Stomach (tissue), 9 donors: Measurements from ENCODE around the gene SNAPC4. TPM values are rescaled to one million over a fixed set of nuclear protein-coding genes. Genes with fewer than 3 reads are reported as not detected.
"Not testable (repeated sequence)": the region's sequence is repeated elsewhere in the genome, so short reads cannot be mapped to it uniquely, and the experiment has no call there.

Source experiments
- DNase-seq, 2 donors: peaks; one replicate each; pipeline versions ENCODE4 v3.0.0 to v3.0.0-alpha.2; 2013 to 2019
- H3K27ac ChIP-seq, 5 donors: fragments of 200-600 bp in 4 of 5; sonication (generic) in 4 of 5; one replicate each; pipeline ENCODE4 v1.5.1; 2013 to 2019; ENCODE audit warnings: mild to moderate bottlenecking in 1 of 5, moderate library complexity in 1 of 5
- H3K27me3 ChIP-seq, 3 donors: fragments of 200-600 bp; sonication (generic); one replicate each; pipeline ENCODE4 v1.5.1; 2017 to 2019; ENCODE audit warnings: mixed run types in 1 of 3
- H3K36me3 ChIP-seq, 4 donors: fragments of 200-600 bp; sonication (generic); 1 replicate in 3 of 4; 2 replicates in 1 of 4; pipeline ENCODE4 v1.5.1; 2016 to 2019
- H3K4me1 ChIP-seq, 4 donors: fragments of 200-600 bp; sonication (generic); one replicate each; pipeline ENCODE4 v1.5.1; 2016 to 2019
- H3K4me3 ChIP-seq, 4 donors: fragments of 200-600 bp; sonication (generic) in 3 of 4; one replicate each; pipeline ENCODE4 v1.5.1; 2016 to 2019; ENCODE audit warnings: mild to moderate bottlenecking in 1 of 4
- H3K9me3 ChIP-seq, 4 donors: fragments of 200-600 bp; sonication (generic); one replicate each; pipeline ENCODE4 v1.5.1; 2016 to 2019
- CTCF ChIP-seq, 7 experiments: fragments of 450-650 bp in 4 of 7; fragments of 200-600 bp in 3 of 7; sonication (generic) in 3 of 7; IDR thresholded peaks; one replicate each; pipeline ENCODE4 v1.5.1; 2016 to 2019; ENCODE audit warnings: antibody characterized with exemption in 7 of 7, control low read depth in 2 of 7, mild to moderate bottlenecking in 1 of 7
- EP300 ChIP-seq: sonication (generic); formaldehyde crosslinking; IDR thresholded peaks from one replicate; pipeline ENCODE4 v1.6.1; 2017; ENCODE audit warnings: antibody characterized with exemption
- POLR2A ChIP-seq, 4 donors: fragments of 450-650 bp; IDR thresholded peaks; one replicate each; pipeline ENCODE4 v1.6.1; 2016; ENCODE audit warnings: antibody characterized with exemption in 4 of 4, control low read depth in 2 of 4, mild to moderate bottlenecking in 1 of 4, moderate library complexity in 1 of 4
- POLR2AphosphoS5 ChIP-seq, 3 donors: sonication (generic); formaldehyde crosslinking; IDR thresholded peaks; one replicate each; pipeline ENCODE4 v1.6.1; 2016; ENCODE audit warnings: antibody characterized with exemption in 3 of 3
- WGBS, 5 donors: extraction: QIAGEN DNeasy Blood & Tissue Kit in 3 of 5; methylation state at CpG; one replicate each; pipeline versions ENCODE4 v1.1.5 to v1.1.7; 2013 to 2018; 5-methylcytosine and 5-hydroxymethylcytosine counted together
- intact Hi-C: fragments of 100-400 bp; cut with DNase I; formaldehyde crosslinking; loops from one replicate; pipeline ENCODE4 v1.15.1; 2023; ENCODE audit warnings: low total_unique reads
- polyA plus RNA-seq, 3 donors: library from polyadenylated mRNA; stranded (reverse); fragments of 200-250 nt; gene quantifications; one replicate each; pipeline ENCODE4 v1.2.3, GENCODE V29; 2013
- total RNA-seq, 5 donors: library from RNA; depleted of rRNA; stranded (reverse); fragments of >200 nt; gene quantifications; one replicate each; pipeline versions ENCODE4 v1.1.0 to v1.2.3, GENCODE V29; 2014 to 2016
- donor health status: healthy with polysubstance abuse.
- donor health status: Bipolar disorder and iron deficiency.
- donor health status: healthy.

Gene SNAPC4
- total and polyA plus RNA-seq, 8 donors, result 1.8 to 58.2 (median 4.4) TPM

- DNase-seq, result no peak
- WGBS, 5 donors, result 83 to 93% (median 88%) methylated on average over 12 of the region's 12 CpGs
- intact Hi-C loops, result no loop called here
- TF ChIP-seq CTCF (IDR thresholded peaks at IDR 0.05) (no peak), POLR2A (IDR thresholded peaks at IDR 0.05) (no peak), POLR2AphosphoS5 (IDR thresholded peaks at IDR 0.05) (no peak), EP300 (no peak)
- Histone ChIP-seq H3K27me3 (no peaks in the 10 kb centered on the region), H3K36me3 (peaks cover 31 to 89% (median 87%) of the 10 kb centered on the region in 4 donors), H3K27ac (no peak overlapping the region), H3K4me3 (no peak overlapping the region), H3K4me1 (no peaks in the 10 kb centered on the region), H3K9me3 (no peaks in the 10 kb centered on the region)
Measured at GRCh38 chr9:136426787-136427186, 26.8 kb upstream of the SNAPC4 start.

- whole genome bisulfite sequencing, 5 donors, result 78 to 84% (median 81%) methylated on average over 7 of the region's 7 CpGs
- H3K36me3 ChIP-seq, result peaks cover 39 to 96% (median 94%) of the 10 kb centered on the region in 4 donors
- intact Hi-C loops, H3K9me3 ChIP-seq, H3K27ac ChIP-seq, DNase-seq, H3K4me1 ChIP-seq, H3K4me3 ChIP-seq, H3K27me3 ChIP-seq: not testable (repeated sequence)
Measured at GRCh38 chr9:136425367-136425766, 25.4 kb upstream of the SNAPC4 start.

- H3K4me1 ChIP-seq, result no peaks in the 10 kb centered on the region
- H3K27ac ChIP-seq, result no peak overlapping the region
- no peak for TF ChIP-seq CTCF (IDR thresholded peaks at IDR 0.05)
- no peak for TF ChIP-seq POLR2A (IDR thresholded peaks at IDR 0.05)
- TF ChIP-seq POLR2AphosphoS5 (IDR thresholded peaks at IDR 0.05), result no peak
- TF ChIP-seq EP300, result no peak
- no peak overlapping the region for H3K4me3 ChIP-seq
- intact Hi-C loops, result no loop called here
- H3K27me3 ChIP-seq, result no peaks in the 10 kb centered on the region
- H3K9me3 ChIP-seq, result no peaks in the 10 kb centered on the region
- WGBS, 5 donors, result 84 to 91% (median 90%) methylated on average over 20 to 27 of the region's 27 CpGs
- DNase-seq, result no peak
- H3K36me3 ChIP-seq, result peaks cover 37 to 96% (median 94%) of the 10 kb centered on the region in 4 donors
Measured at GRCh38 chr9:136424750-136425362, 24.9 kb upstream of the SNAPC4 start.

GRCh38 chr9:136423432-136424146, 23.6 kb upstream of the SNAPC4 start:
- H3K9me3 ChIP-seq, result no peaks in the 10 kb centered on the region
- WGBS, 5 donors, result 92 to 96% (median 95%) methylated on average over 43 of the region's 43 CpGs

More at GRCh38 chr9:136423432-136424146, 23.6 kb upstream of the SNAPC4 start:
- no peak overlapping the region for H3K27ac ChIP-seq
- H3K4me3 ChIP-seq, result no peak overlapping the region
- H3K27me3 ChIP-seq, result no peaks in the 10 kb centered on the region
- H3K36me3 ChIP-seq, result peaks cover 50 to 96% (median 94%) of the 10 kb centered on the region in 4 donors
- TF ChIP-seq POLR2A (IDR thresholded peaks at IDR 0.05) (no peak), POLR2AphosphoS5 (IDR thresholded peaks at IDR 0.05) (no peak), CTCF (IDR thresholded peaks at IDR 0.05) (no peak), EP300 (no peak)
- no peaks in the 10 kb centered on the region for H3K4me1 ChIP-seq
- intact Hi-C loops, result no loop called here
- no peak for DNase-seq
